H1 (cell line): ENCODE data around the gene C1RL. TPM values are rescaled to one million over a fixed set of nuclear protein-coding genes. Genes with fewer than 3 reads are reported as not detected.

Experiments used
- CTCF ChIA-PET: fragments of 300-600 bp; sonication (Branson Sonifier 250); formaldehyde crosslinking; loops from one replicate; lab custom pipeline; 2021; ENCODE audit not compliant: partially characterized antibody; lab: Charles Lee
- POLR2A ChIA-PET: fragments of 300-600 bp; sonication (Branson Sonifier 250); formaldehyde crosslinking; loops from one replicate; lab custom pipeline; 2021; ENCODE audit warnings: inconsistent platforms; ENCODE audit not compliant: partially characterized antibody; lab: Charles Lee
- DNase-seq, 2 experiments: peaks; one replicate each; pipeline versions ENCODE4 v3.0.0 to v3.0.0-alpha.2; 2010 to 2022; ENCODE audit warnings: low spot score in 2 of 2, low read depth in 1 of 2, mixed read lengths in 1 of 2
- FAIRE-seq: peaks from 2 replicates; lab custom pipeline; 2011; peaks lifted over from hg19 to GRCh38; lab: Jason Lieb, UNC
- H2AFZ ChIP-seq: 2 replicates; pipeline ENCODE4 v1.8.1; 2012; ENCODE audit warnings: low read length, inconsistent platforms
- H2AK5ac ChIP-seq: 2 replicates; pipeline ENCODE4 v1.6.1; 2013; ENCODE audit warnings: low read depth, low read length
- H2BK120ac ChIP-seq: replicated peaks from 2 replicates; pipeline ENCODE3; 2013; ENCODE audit warnings: low read depth, low read length, inconsistent platforms
- H2BK12ac ChIP-seq: 2 replicates; pipeline ENCODE4 v1.6.1; 2013; ENCODE audit warnings: low read depth, low read length
- H2BK15ac ChIP-seq: 2 replicates; pipeline ENCODE4 v1.6.1; 2013; ENCODE audit warnings: low read length
- H2BK20ac ChIP-seq: 2 replicates; pipeline ENCODE4 v1.6.1; 2013; ENCODE audit warnings: low read length
- H2BK5ac ChIP-seq: 2 replicates; pipeline ENCODE4 v1.6.1; 2013; ENCODE audit warnings: low read depth, low read length
- H3K14ac ChIP-seq: 2 replicates; pipeline ENCODE4 v1.6.1; 2013; ENCODE audit warnings: inconsistent platforms; ENCODE audit not compliant: insufficient read length
- H3K18ac ChIP-seq: 2 replicates; pipeline ENCODE4 v1.6.1; 2013; ENCODE audit warnings: low read length; ENCODE audit errors: extremely low read depth
- H3K23ac ChIP-seq: 2 replicates; pipeline ENCODE4 v1.6.1; 2013; ENCODE audit warnings: inconsistent platforms; ENCODE audit not compliant: insufficient read length
- H3K23me2 ChIP-seq: 2 replicates; pipeline ENCODE4 v1.6.1; 2013; ENCODE audit warnings: low read depth, low read length
- H3K27ac ChIP-seq: 2 replicates; pipeline ENCODE4 v1.6.1; 2011; ENCODE audit warnings: low read depth, low read length, inconsistent platforms
- H3K27me3 ChIP-seq, 4 experiments: replicated peaks in 1 of 4; 1 replicate in 1 of 4; 2 replicates in 3 of 4; pipeline versions ENCODE4 v1.6.1 to v1.8.1; 2011 to 2013; ENCODE audit warnings: low read length in 3 of 4, mild to moderate bottlenecking in 3 of 4, inconsistent platforms in 2 of 4, mixed read lengths in 2 of 4, moderate library complexity in 1 of 4; ENCODE audit not compliant: control insufficient read depth in 3 of 4, insufficient read depth in 3 of 4; ENCODE audit errors: extremely low read depth in 1 of 4
- H3K36me3 ChIP-seq, 4 experiments: 2 replicates each; pipeline versions ENCODE4 v1.6.1 to v1.8.1; 2011 to 2013; ENCODE audit warnings: mild to moderate bottlenecking in 4 of 4, low read length in 3 of 4, moderate library complexity in 2 of 4, control low read depth in 1 of 4, inconsistent platforms in 1 of 4; ENCODE audit not compliant: insufficient read depth in 4 of 4, control insufficient read depth in 2 of 4
- H3K4ac ChIP-seq: replicated peaks from 2 replicates; pipeline ENCODE3; 2013; ENCODE audit warnings: low read length, low read depth, mixed read lengths, inconsistent platforms; ENCODE audit not compliant: insufficient read length
- H3K4me1 ChIP-seq, 4 experiments: replicated peaks in 1 of 4; 1 replicate in 1 of 4; 2 replicates in 3 of 4; pipeline versions ENCODE4 v1.6.1 to v1.8.1; 2011 to 2013; ENCODE audit warnings: low read length in 3 of 4, inconsistent platforms in 2 of 4, mixed read lengths in 1 of 4; ENCODE audit not compliant: insufficient read depth in 4 of 4, control insufficient read depth in 3 of 4
- H3K4me2 ChIP-seq, 2 experiments: 2 replicates each; pipeline versions ENCODE4 v1.6.1 to v1.8.1; 2011 to 2013; ENCODE audit warnings: low read depth in 2 of 2, low read length in 2 of 2, control low read depth in 1 of 2, inconsistent platforms in 1 of 2, mild to moderate bottlenecking in 1 of 2; ENCODE audit not compliant: insufficient read depth in 1 of 2
- H3K4me3 ChIP-seq, 4 experiments: fragments of 200-600, 300-600 bp in 1 of 4; sonication (generic), shearing (Covaris generic), sonication (Bioruptor Twin) in 1 of 4; 2 replicates each; pipeline versions ENCODE4 v1.5.1 to v1.8.1; 2011 to 2016; ENCODE audit warnings: low read length in 4 of 4, low read depth in 3 of 4, control low read depth in 2 of 4, inconsistent platforms in 2 of 4, mild to moderate bottlenecking in 2 of 4, mixed read lengths in 1 of 4, moderate library complexity in 1 of 4; ENCODE audit not compliant: insufficient read depth in 2 of 4; ENCODE audit errors: extremely low read depth in 1 of 4
- H3K56ac ChIP-seq: replicated peaks from 2 replicates; pipeline ENCODE3; 2013; ENCODE audit warnings: low read depth, mild to moderate bottlenecking, mixed read lengths, low read length, inconsistent platforms; ENCODE audit not compliant: insufficient read length
- H3K79me1 ChIP-seq: 2 replicates; pipeline ENCODE4 v1.6.1; 2013; ENCODE audit warnings: low read depth, low read length, control low read depth
- H3K79me2 ChIP-seq, 2 experiments: 2 replicates each; pipeline versions ENCODE4 v1.6.1 to v1.8.1; 2012 to 2013; ENCODE audit warnings: low read length in 2 of 2, mild to moderate bottlenecking in 2 of 2, inconsistent platforms in 1 of 2; ENCODE audit not compliant: insufficient read depth in 2 of 2, control insufficient read depth in 1 of 2
- H3K9ac ChIP-seq, 4 experiments: replicated peaks in 1 of 4; 1 replicate in 1 of 4; 2 replicates in 3 of 4; pipeline versions ENCODE4 v1.6.1 to v1.8.1; 2011 to 2013; ENCODE audit warnings: low read depth in 3 of 4, low read length in 3 of 4, control low read depth in 2 of 4, mild to moderate bottlenecking in 2 of 4, moderate library complexity in 2 of 4, inconsistent platforms in 1 of 4; ENCODE audit errors: extremely low read depth in 1 of 4
- H3K9me3 ChIP-seq, 2 experiments: 2 replicates each; pipeline versions ENCODE4 v1.6.1 to v1.8.1; 2012 to 2013; ENCODE audit warnings: mild to moderate bottlenecking in 2 of 2, moderate library complexity in 2 of 2, control low read depth in 1 of 2, inconsistent platforms in 1 of 2, low read depth in 1 of 2, low read length in 1 of 2, mixed read lengths in 1 of 2; ENCODE audit not compliant: insufficient read depth in 2 of 2
- H4K20me1 ChIP-seq, 2 experiments: replicated peaks in 1 of 2; 2 replicates each; pipeline versions ENCODE3 to v1.8.1; 2011 to 2013; ENCODE audit warnings: inconsistent platforms in 2 of 2, low read length in 2 of 2, mild to moderate bottlenecking in 1 of 2; ENCODE audit not compliant: insufficient read depth in 2 of 2, control insufficient read depth in 1 of 2
- H4K5ac ChIP-seq: 2 replicates; pipeline ENCODE4 v1.6.1; 2013; ENCODE audit warnings: low read length, low read depth, mixed read lengths, inconsistent platforms; ENCODE audit not compliant: insufficient read length
- H4K8ac ChIP-seq: 2 replicates; pipeline ENCODE4 v1.8.0; 2013; ENCODE audit warnings: mild to moderate bottlenecking, moderate library complexity, low read length, inconsistent platforms; ENCODE audit not compliant: insufficient read depth; ENCODE audit errors: extremely low read depth
- H4K91ac ChIP-seq: replicated peaks from 2 replicates; pipeline ENCODE3; 2013; ENCODE audit warnings: low read length, mixed read lengths, inconsistent platforms; ENCODE audit not compliant: insufficient read length
- FOSL1 ChIP-seq: IDR thresholded peaks from 2 replicates; pipeline ENCODE4 v1.6.1; 2011; ENCODE audit warnings: mild to moderate bottlenecking, low read depth, low read length, moderate library complexity; ENCODE audit not compliant: insufficient read depth
- RAD21 ChIP-seq, 2 experiments: IDR thresholded peaks in 1 of 2; conservative IDR thresholded peaks in 1 of 2; 2 replicates each; pipeline ENCODE4 v1.6.1; 2011; ENCODE audit warnings: low read depth in 2 of 2, low read length in 2 of 2, improper control_type of control experiment in 1 of 2, inconsistent platforms in 1 of 2, mild to moderate bottlenecking in 1 of 2, moderate library complexity in 1 of 2
- SIN3A ChIP-seq, 2 experiments: IDR thresholded peaks in 1 of 2; conservative IDR thresholded peaks in 1 of 2; 2 replicates each; pipeline ENCODE4 v1.6.1; 2011 to 2012; ENCODE audit warnings: low read length in 2 of 2, improper control_type of control experiment in 1 of 2, low read depth in 1 of 2, mild to moderate bottlenecking in 1 of 2
- WGBS, 2 experiments: shearing (Covaris generic) in 1 of 2; methylation state at CpG; one replicate each; pipeline versions ENCODE4 v1.1.6 to v1.1.7; 2013 to 2015; ENCODE audit warnings: low lambda C conversion rate in 2 of 2, mixed read lengths in 2 of 2, inconsistent platforms in 1 of 2, low coverage in 1 of 2, missing lambda C conversion rate in 1 of 2; ENCODE audit not compliant: insufficient replicate concordance in 2 of 2, insufficient coverage in 1 of 2, insufficient read length in 1 of 2; ENCODE audit errors: extremely low coverage in 1 of 2, missing lambda C conversion rate in 1 of 2; 5-methylcytosine and 5-hydroxymethylcytosine counted together
- polyA plus RNA-seq, 7 experiments: library from polyadenylated mRNA; depleted of rRNA in 3 of 7; stranded (reverse) in 5 of 7; unstranded in 2 of 7; fragments of >200 nt in 5 of 7; fragments of 200-250 nt in 2 of 7; gene quantifications; 1 replicate in 5 of 7; 2 replicates in 1 of 7; 4 replicates in 1 of 7; pipeline versions ENCODE4 v1.2.1 to v1.2.3, GENCODE V29; 2011 to 2013; ENCODE audit warnings: missing spikeins in 2 of 7, mixed read lengths in 2 of 7
- total RNA-seq: library from RNA; stranded (reverse); fragmentation: NEBNext Ultra II Directional; extraction: Animal tissue kit (Norgen Biotek cat#: 25700); gene quantifications from 2 replicates; pipeline ENCODE4 v1.2.1, GENCODE V29; 2021
- TF ChIP-seq, protein P1 (sequence below): IDR thresholded peaks from 2 replicates; pipeline ENCODE4 v1.6.1; 2011; ENCODE audit warnings: low read length, improper control_type of control experiment

Gene C1RL
- total and polyA plus RNA-seq, 2 of the 8 experiments (the other 6 are each of a cell fraction or from before 2014, with no cell fraction given): 11.4 to 15.5 TPM

GRCh38 chr12:7093892-7094291 is 15.1 kb downstream of the C1RL start:
- Histone ChIP-seq H3K4me3 (no peak overlapping the region), H2BK15ac (no peak overlapping the region), H3K27me3 (no peaks in the 10 kb centered on the region; a peak in 1 of 7 replicates), H3K23ac (no peak overlapping the region), H4K91ac (no peak overlapping the region), H3K4me2 (no peak overlapping the region), H3K79me2 (no peaks in the 10 kb centered on the region), H3K9me3 (no peaks in the 10 kb centered on the region), H3K79me1 (no peaks in the 10 kb centered on the region), H2BK20ac (no peak overlapping the region), H2BK12ac (peak overlapping the region; percentile 39; the same call in 1 of the 2 replicates), H4K20me1 (peaks cover 0 to 3% of the 10 kb centered on the region in 2 experiments), H3K4me1 (peaks cover 7 to 21% (median 16%) of the 10 kb centered on the region in 4 experiments), H2AFZ (no peak overlapping the region), H2BK5ac (peak overlapping the region; percentile 46; the same call in 1 of the 2 replicates), H2BK120ac (no peak overlapping the region), H3K4ac (no peak overlapping the region), H3K9ac (no peak overlapping the region), H3K18ac (no peak overlapping the region), H4K5ac (no peak overlapping the region), H3K23me2 (peaks cover 1% of the 10 kb centered on the region; the same call in 1 of the 2 replicates), H3K36me3 (peaks cover 0 to 4% (median 0%) of the 10 kb centered on the region in 4 experiments; a peak in 1 of 8 replicates), H2AK5ac (peak overlapping the region; percentile 60), H3K56ac (no peak overlapping the region), H3K27ac (no peak overlapping the region), H3K14ac (no peak overlapping the region), H4K8ac (no peak overlapping the region)
- FAIRE-seq (no peak), DNase-seq (no peak)
- 91% methylated on average over 10 of the region's 10 CpGs; no CpG with 5 or more reads in 1 of the 2 experiments for WGBS, 2 experiments
- ChIA-PET CTCF (interaction anchor here (0.8 to 4.0 kb wide), 13 partner anchors 14 to 170 kb away, joined by 3 to 34 read pairs (median 4); partner anchors contain the start of genes C1RL and C1S), POLR2A (interaction anchor here (0.9 to 5.6 kb wide), 8 partner anchors 8 to 150 kb away, joined by 3 to 42 read pairs (median 3); partner anchors contain the start of genes C12orf57, C1RL, CLSTN3 and RNU7-1)
- TF ChIP-seq FOSL1 (no peak), SIN3A (conservative IDR thresholded peaks at IDR 0.05 in 1 of 2, IDR thresholded peaks at IDR 0.05 in 1 of 2; ENCODE audit: low read depth in 1 of 2, low read length in 2 of 2) (no peak), RAD21 (IDR thresholded peaks at IDR 0.05 in 1 of 2, conservative IDR thresholded peaks at IDR 0.05 in 1 of 2; ENCODE audit: low read depth in 2 of 2, low read length in 2 of 2) (no peak)
- TF ChIP-seq, protein P1, sequence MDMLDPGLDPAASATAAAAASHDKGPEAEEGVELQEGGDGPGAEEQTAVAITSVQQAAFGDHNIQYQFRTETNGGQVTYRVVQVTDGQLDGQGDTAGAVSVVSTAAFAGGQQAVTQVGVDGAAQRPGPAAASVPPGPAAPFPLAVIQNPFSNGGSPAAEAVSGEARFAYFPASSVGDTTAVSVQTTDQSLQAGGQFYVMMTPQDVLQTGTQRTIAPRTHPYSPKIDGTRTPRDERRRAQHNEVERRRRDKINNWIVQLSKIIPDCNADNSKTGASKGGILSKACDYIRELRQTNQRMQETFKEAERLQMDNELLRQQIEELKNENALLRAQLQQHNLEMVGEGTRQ: no peak
